Measurements from ENCODE around the gene KITLG. TPM values are rescaled to one million over a fixed set of nuclear protein-coding genes. Genes with fewer than 3 reads are reported as not detected.
"Not testable (repeated sequence)": the region's sequence is repeated elsewhere in the genome, so short reads cannot be mapped to it uniquely, and the experiment has no call there.

The KITLG gene
- total RNA-seq, 1 donor from 2014 or later: 0.39 TPM

GRCh38 chr12:88495031-88495430 lies 85.2 kb downstream of the KITLG start:
- no peak for DNase-seq (ENCODE audit: low spot score)
- Mint-ChIP-seq H3K36me3 (ENCODE audit: low read depth) (no peaks in the 10 kb centered on the region), H3K4me1 (ENCODE audit: low read depth) (no peaks in the 10 kb centered on the region), H3K4me3 (ENCODE audit: low read depth) (no peak overlapping the region), H3K9me3 (no peaks in the 10 kb centered on the region), H3K27me3 (ENCODE audit: low read depth) (no peaks in the 10 kb centered on the region), H3K27ac (no peak overlapping the region)
- intact Hi-C loops (cut with micrococcal nuclease): no loop called here

DNA sequence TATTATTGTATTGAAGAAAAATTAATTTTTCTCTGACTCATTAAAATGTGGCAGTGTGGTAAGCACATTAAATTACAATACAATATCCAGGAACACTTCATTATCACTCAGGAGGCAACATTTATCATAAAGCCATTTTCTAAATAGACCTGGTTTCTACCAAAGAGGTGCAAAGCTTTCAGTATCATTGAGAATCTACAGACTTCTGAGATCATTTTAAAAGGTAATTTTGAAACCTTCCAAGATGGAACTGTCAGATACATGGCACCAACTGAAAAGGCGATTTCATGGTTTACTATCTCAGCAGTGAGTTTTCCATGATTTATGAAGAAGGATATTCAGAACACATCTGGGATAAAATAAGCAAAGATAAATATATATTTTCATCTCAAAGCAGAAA lies 85.8 kb downstream of the KITLG start:
- no peaks in the 10 kb centered on the region for H3K4me1 Mint-ChIP-seq (ENCODE audit: low read depth)
- no peaks in the 10 kb centered on the region for H3K27me3 Mint-ChIP-seq (ENCODE audit: low read depth)
- no peak overlapping the region for H3K27ac Mint-ChIP-seq
- no peaks in the 10 kb centered on the region for H3K9me3 Mint-ChIP-seq
- DNase-seq (ENCODE audit: low spot score): no peak
- H3K4me3 Mint-ChIP-seq (ENCODE audit: low read depth): no peak overlapping the region
- H3K36me3 Mint-ChIP-seq (ENCODE audit: low read depth): no peaks in the 10 kb centered on the region
- intact Hi-C loops (cut with micrococcal nuclease): no loop called here

- Mint-ChIP-seq H3K4me3 (ENCODE audit: low read depth) (no peak overlapping the region), H3K27me3 (ENCODE audit: low read depth) (no peaks in the 10 kb centered on the region), H3K36me3 (ENCODE audit: low read depth) (no peaks in the 10 kb centered on the region), H3K9me3 (no peaks in the 10 kb centered on the region), H3K4me1 (ENCODE audit: low read depth) (no peaks in the 10 kb centered on the region), H3K27ac (no peak overlapping the region)
- intact Hi-C loops (cut with micrococcal nuclease): no loop called here
- no peak for DNase-seq (ENCODE audit: low spot score)
These were observed 86.6 kb downstream of the KITLG start for GRCh38 chr12:88493636-88494035.

GRCh38 chr12:88490425-88490824 lies 89.8 kb downstream of the KITLG start:
- H3K9me3 Mint-ChIP-seq: no peaks in the 10 kb centered on the region
- H3K36me3 Mint-ChIP-seq (ENCODE audit: low read depth): no peaks in the 10 kb centered on the region
- intact Hi-C loops (cut with micrococcal nuclease): no loop called here
- H3K4me1 Mint-ChIP-seq (ENCODE audit: low read depth): no peaks in the 10 kb centered on the region
- H3K4me3 Mint-ChIP-seq (ENCODE audit: low read depth): no peak overlapping the region
- no peak for DNase-seq (ENCODE audit: low spot score)
- H3K27me3 Mint-ChIP-seq (ENCODE audit: low read depth): no peaks in the 10 kb centered on the region
- H3K27ac Mint-ChIP-seq: no peak overlapping the region

DNA sequence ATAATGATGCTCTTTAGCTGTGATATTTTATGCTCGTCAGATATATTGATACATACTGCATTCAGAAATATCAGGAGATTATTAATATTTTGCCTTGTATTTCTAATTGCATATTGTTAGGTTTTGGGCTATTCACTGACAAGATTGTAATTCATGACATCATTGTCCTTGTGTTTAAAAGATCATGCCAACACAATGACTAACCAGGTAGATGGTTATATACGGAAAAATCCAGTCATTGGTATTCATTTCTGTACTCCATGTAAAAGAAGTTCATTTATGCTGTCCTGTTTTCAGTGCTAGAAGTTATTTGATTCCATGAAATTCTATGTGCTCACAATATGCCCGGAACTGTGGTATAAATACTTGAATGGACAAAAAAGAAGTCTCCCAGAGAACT lies 107.5 kb downstream of the KITLG start:
- Mint-ChIP-seq H3K4me3 (ENCODE audit: low read depth) (no peak overlapping the region), H3K27ac (no peak overlapping the region), H3K36me3 (ENCODE audit: low read depth) (no peaks in the 10 kb centered on the region), H3K27me3 (ENCODE audit: low read depth) (no peaks in the 10 kb centered on the region), H3K9me3 (peaks cover 4% of the 10 kb centered on the region), H3K4me1 (ENCODE audit: low read depth) (no peaks in the 10 kb centered on the region)
- intact Hi-C loops (cut with micrococcal nuclease): no loop called here
- DNase-seq (ENCODE audit: low spot score): no peak

DNA sequence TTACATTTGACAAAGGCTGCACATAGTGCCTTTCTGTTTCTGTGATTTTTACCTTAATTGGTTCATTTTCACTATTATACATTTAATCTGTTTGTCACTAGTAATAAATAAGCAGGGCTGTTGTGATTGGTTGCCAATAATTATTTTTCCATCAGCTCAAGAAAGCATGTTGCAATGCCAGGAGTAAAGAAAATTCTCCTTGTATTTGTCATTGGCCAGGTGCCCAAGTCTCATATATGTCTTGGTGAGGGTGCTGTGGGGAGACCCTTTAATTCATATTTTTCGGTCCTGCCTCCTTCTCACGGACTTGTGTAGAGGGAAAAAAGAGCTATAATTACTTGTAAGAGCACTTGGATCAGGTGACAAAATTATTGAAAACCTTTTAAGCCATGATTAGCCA lies 108.0 kb downstream of the KITLG start:
- intact Hi-C loops (cut with micrococcal nuclease): no loop called here
- H3K4me1 Mint-ChIP-seq (ENCODE audit: low read depth): no peaks in the 10 kb centered on the region
- H3K36me3 Mint-ChIP-seq (ENCODE audit: low read depth): no peaks in the 10 kb centered on the region
- no peaks in the 10 kb centered on the region for H3K27me3 Mint-ChIP-seq (ENCODE audit: low read depth)
- no peak overlapping the region for H3K27ac Mint-ChIP-seq
- peaks cover 7% of the 10 kb centered on the region for H3K9me3 Mint-ChIP-seq
- DNase-seq (ENCODE audit: low spot score): no peak
- H3K4me3 Mint-ChIP-seq (ENCODE audit: low read depth): no peak overlapping the region

- no peak for DNase-seq (ENCODE audit: low spot score)
- H3K27me3 Mint-ChIP-seq (ENCODE audit: low read depth): no peaks in the 10 kb centered on the region
- H3K27ac Mint-ChIP-seq: no peak overlapping the region
- peaks cover 9% of the 10 kb centered on the region for H3K9me3 Mint-ChIP-seq
- H3K4me1 Mint-ChIP-seq (ENCODE audit: low read depth): no peaks in the 10 kb centered on the region
- H3K36me3 Mint-ChIP-seq (ENCODE audit: low read depth): no peaks in the 10 kb centered on the region
- intact Hi-C loops (cut with micrococcal nuclease): no loop called here
- no peak overlapping the region for H3K4me3 Mint-ChIP-seq (ENCODE audit: low read depth)
These were observed 108.8 kb downstream of the KITLG start for GRCh38 chr12:88471331-88472045.

GRCh38 chr12:88469154-88469553 lies 111.1 kb downstream of the KITLG start:
- Mint-ChIP-seq H3K4me3 (ENCODE audit: low read depth) (no peak overlapping the region), H3K27me3 (ENCODE audit: low read depth) (no peaks in the 10 kb centered on the region), H3K36me3 (ENCODE audit: low read depth) (no peaks in the 10 kb centered on the region), H3K27ac (no peak overlapping the region), H3K4me1 (ENCODE audit: low read depth) (no peaks in the 10 kb centered on the region), H3K9me3 (peaks cover 9% of the 10 kb centered on the region)
- DNase-seq (ENCODE audit: low spot score): no peak
- intact Hi-C loops (cut with micrococcal nuclease): no loop called here

DNA sequence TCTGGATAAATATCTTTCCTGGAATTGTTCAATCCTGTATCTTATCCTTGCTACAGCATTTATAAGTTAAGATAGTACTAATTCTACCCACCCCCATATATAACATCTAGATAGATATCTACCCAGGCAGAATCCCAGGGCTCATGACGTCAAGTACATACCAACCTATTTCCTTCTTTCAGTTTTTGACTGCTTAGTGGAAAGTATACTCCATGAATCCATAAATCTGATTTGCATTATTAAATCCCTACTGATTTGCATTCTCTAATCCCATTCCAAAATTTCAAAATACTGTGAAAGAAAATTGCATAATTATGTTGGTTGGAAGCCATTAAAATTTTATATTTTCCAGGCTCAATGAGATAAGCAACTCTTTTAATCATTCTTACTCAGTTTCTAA lies 111.7 kb downstream of the KITLG start:
- Mint-ChIP-seq H3K4me1 (ENCODE audit: low read depth) (no peaks in the 10 kb centered on the region), H3K9me3 (peaks cover 9% of the 10 kb centered on the region), H3K27ac (no peak overlapping the region), H3K36me3 (ENCODE audit: low read depth) (no peaks in the 10 kb centered on the region), H3K4me3 (ENCODE audit: low read depth) (no peak overlapping the region), H3K27me3 (ENCODE audit: low read depth) (no peaks in the 10 kb centered on the region)
- intact Hi-C loops (cut with micrococcal nuclease): no loop called here
- DNase-seq (ENCODE audit: low spot score): no peak

GRCh38 chr12:88466708-88467107 lies 113.6 kb downstream of the KITLG start:
- H3K27ac Mint-ChIP-seq; DNase-seq (ENCODE audit: low spot score); intact Hi-C loops (cut with micrococcal nuclease); H3K27me3 Mint-ChIP-seq (ENCODE audit: low read depth); H3K4me1 Mint-ChIP-seq (ENCODE audit: low read depth); H3K9me3 Mint-ChIP-seq; H3K4me3 Mint-ChIP-seq (ENCODE audit: low read depth); H3K36me3 Mint-ChIP-seq (ENCODE audit: low read depth): not testable (repeated sequence)

GRCh38 chr12:88458327-88458726 lies 121.9 kb downstream of the KITLG start:
- Mint-ChIP-seq H3K36me3 (ENCODE audit: low read depth) (no peaks in the 10 kb centered on the region), H3K27me3 (ENCODE audit: low read depth) (peaks cover 2% of the 10 kb centered on the region), H3K27ac (no peak overlapping the region), H3K4me1 (ENCODE audit: low read depth) (no peaks in the 10 kb centered on the region), H3K9me3 (no peaks in the 10 kb centered on the region), H3K4me3 (ENCODE audit: low read depth) (no peak overlapping the region)
- no peak for DNase-seq (ENCODE audit: low spot score)
- intact Hi-C loops (cut with micrococcal nuclease): no loop called here

GRCh38 chr12:88453323-88453722 lies 126.9 kb downstream of the KITLG start:
- Mint-ChIP-seq H3K27ac (no peak overlapping the region), H3K4me3 (ENCODE audit: low read depth) (no peak overlapping the region), H3K4me1 (ENCODE audit: low read depth) (no peaks in the 10 kb centered on the region), H3K27me3 (ENCODE audit: low read depth) (peaks cover 2% of the 10 kb centered on the region), H3K36me3 (ENCODE audit: low read depth) (no peaks in the 10 kb centered on the region), H3K9me3 (no peaks in the 10 kb centered on the region)
- no peak for DNase-seq (ENCODE audit: low spot score)
- intact Hi-C loops (cut with micrococcal nuclease): no loop called here

- no peak for DNase-seq (ENCODE audit: low spot score)
- H3K27me3 Mint-ChIP-seq (ENCODE audit: low read depth): no peaks in the 10 kb centered on the region
- no peaks in the 10 kb centered on the region for H3K4me1 Mint-ChIP-seq (ENCODE audit: low read depth)
- no peak overlapping the region for H3K4me3 Mint-ChIP-seq (ENCODE audit: low read depth)
- intact Hi-C loops (cut with micrococcal nuclease): no loop called here
- H3K27ac Mint-ChIP-seq: no peak overlapping the region
- no peaks in the 10 kb centered on the region for H3K9me3 Mint-ChIP-seq
- H3K36me3 Mint-ChIP-seq (ENCODE audit: low read depth): no peaks in the 10 kb centered on the region
These were observed 129.1 kb downstream of the KITLG start for GRCh38 chr12:88451205-88451604.

- no peak overlapping the region for H3K27ac Mint-ChIP-seq
- H3K36me3 Mint-ChIP-seq (ENCODE audit: low read depth): no peaks in the 10 kb centered on the region
- no peaks in the 10 kb centered on the region for H3K4me1 Mint-ChIP-seq (ENCODE audit: low read depth)
- no peak overlapping the region for H3K4me3 Mint-ChIP-seq (ENCODE audit: low read depth)
- no peaks in the 10 kb centered on the region for H3K9me3 Mint-ChIP-seq
- intact Hi-C loops (cut with micrococcal nuclease): no loop called here
- H3K27me3 Mint-ChIP-seq (ENCODE audit: low read depth): no peaks in the 10 kb centered on the region
- DNase-seq (ENCODE audit: low spot score): no peak
These were observed 130.1 kb downstream of the KITLG start for GRCh38 chr12:88450136-88450535.

Data from activated T-helper 2 cell treated with anti-CD3 and anti-CD28 coated beads, Interferon-gamma antibody, Interleukin-2, Interleukin-4, amounts not matched to agents 10 μg/mL and 5 μg/mL and 100 μg/mL, durations not matched to agents 14 hours and 24 hours and 36 hours (primary cell).